Nephron progenitor cell (in vitro differentiated cells): ENCODE results near the gene VOPP1.

Source experiments
- DNase-seq: peaks from one replicate; pipeline ENCODE4 v3.0.0; 2021
- H3K27ac Mint-ChIP-seq: 2 replicates; pipeline ENCODE4 v1.8.0; 2021; ENCODE audit warnings: mild to moderate bottlenecking, moderate library complexity, mixed read lengths
- H3K27me3 Mint-ChIP-seq: 2 replicates; pipeline ENCODE4 v1.8.0; 2021; ENCODE audit warnings: mild to moderate bottlenecking, low read depth, mixed read lengths; ENCODE audit not compliant: poor library complexity
- H3K36me3 Mint-ChIP-seq: 2 replicates; pipeline ENCODE4 v1.8.0; 2021; ENCODE audit warnings: low read depth, mixed read lengths
- H3K4me1 Mint-ChIP-seq: 2 replicates; pipeline ENCODE4 v1.8.0; 2021; ENCODE audit warnings: mixed read lengths
- H3K4me3 Mint-ChIP-seq: 2 replicates; pipeline ENCODE4 v1.8.0; 2021; ENCODE audit warnings: mild to moderate bottlenecking, moderate library complexity, mixed read lengths
- H3K9me3 Mint-ChIP-seq: 2 replicates; pipeline ENCODE4 v1.8.0; 2021; ENCODE audit warnings: mild to moderate bottlenecking, moderate library complexity, mixed read lengths
- CTCF ChIP-seq: fragments of 200-600 bp; sonication (generic); IDR thresholded peaks from 2 replicates; pipeline ENCODE4 v1.5.0; 2021; ENCODE audit warnings: antibody characterized with exemption

The VOPP1 gene

GRCh38 chr7:55464422-55464821, 107.9 kb downstream of the VOPP1 start:
- Mint-ChIP-seq H3K27me3 (peaks cover 6% of the 10 kb centered on the region), H3K27ac (peak overlapping the region; percentile 24), H3K9me3 (peaks cover 80% of the 10 kb centered on the region), H3K4me1 (no peaks in the 10 kb centered on the region), H3K4me3 (no peak overlapping the region), H3K36me3 (peaks cover 89% of the 10 kb centered on the region)
- DNase-seq = no peak
- TF ChIP-seq CTCF = no peak

GRCh38 chr7:55463686-55464262, 108.5 kb downstream of the VOPP1 start:
- Mint-ChIP-seq H3K36me3 (peaks cover 94% of the 10 kb centered on the region), H3K27me3 (peaks cover 6% of the 10 kb centered on the region), H3K4me1 (no peaks in the 10 kb centered on the region), H3K4me3 (no peak overlapping the region), H3K27ac (no peak overlapping the region), H3K9me3 (peaks cover 87% of the 10 kb centered on the region)
- TF ChIP-seq CTCF = no peak
- no peak for DNase-seq

GRCh38 chr7:55458351-55458750, 114.0 kb downstream of the VOPP1 start:
- no peaks in the 10 kb centered on the region for H3K4me1 Mint-ChIP-seq
- TF ChIP-seq CTCF = no peak
- no peak for DNase-seq
- H3K36me3 Mint-ChIP-seq = peaks cover 59% of the 10 kb centered on the region
- peaks cover 86% of the 10 kb centered on the region for H3K9me3 Mint-ChIP-seq
- peaks cover 2% of the 10 kb centered on the region for H3K27me3 Mint-ChIP-seq
- no peak overlapping the region for H3K27ac Mint-ChIP-seq
- no peak overlapping the region for H3K4me3 Mint-ChIP-seq

GRCh38 chr7:55457801-55458200, 114.5 kb downstream of the VOPP1 start:
- DNase-seq = no peak
- Mint-ChIP-seq H3K4me1 (no peaks in the 10 kb centered on the region), H3K36me3 (peaks cover 54% of the 10 kb centered on the region), H3K4me3 (no peak overlapping the region), H3K9me3 (peaks cover 80% of the 10 kb centered on the region), H3K27ac (no peak overlapping the region), H3K27me3 (no peaks in the 10 kb centered on the region)
- no peak for TF ChIP-seq CTCF

GRCh38 chr7:55452971-55453370, 119.3 kb downstream of the VOPP1 start:
- no peak overlapping the region for H3K27ac Mint-ChIP-seq
- peaks cover 12% of the 10 kb centered on the region for H3K36me3 Mint-ChIP-seq
- H3K9me3 Mint-ChIP-seq = peaks cover 33% of the 10 kb centered on the region
- DNase-seq = no peak
- no peak for TF ChIP-seq CTCF
- H3K4me1 Mint-ChIP-seq = no peaks in the 10 kb centered on the region
- H3K4me3 Mint-ChIP-seq = no peak overlapping the region
- H3K27me3 Mint-ChIP-seq = no peaks in the 10 kb centered on the region

GRCh38 chr7:55449992-55450535, 122.2 kb downstream of the VOPP1 start:
- H3K4me3 Mint-ChIP-seq = no peak overlapping the region
- no peak for TF ChIP-seq CTCF
- no peak for DNase-seq
- H3K27me3 Mint-ChIP-seq = no peaks in the 10 kb centered on the region
- peaks cover 5% of the 10 kb centered on the region for H3K4me1 Mint-ChIP-seq
- H3K27ac Mint-ChIP-seq = no peak overlapping the region
- peaks cover 5% of the 10 kb centered on the region for H3K9me3 Mint-ChIP-seq
- peaks cover 5% of the 10 kb centered on the region for H3K36me3 Mint-ChIP-seq
